Neural cell (in vitro differentiated cells): ENCODE data around the gene CMTM6. TPM values are rescaled to one million over a fixed set of nuclear protein-coding genes. Genes with fewer than 3 reads are reported as not detected.
"Not testable (repeated sequence)": the region's sequence is repeated elsewhere in the genome, so short reads cannot be mapped to it uniquely, and the experiment has no call there.

Experiments
- H2AFZ ChIP-seq: fragments of 200-600, 300-800 bp; sonication (generic), shearing (Covaris generic); 2 replicates; pipeline ENCODE4 v1.6.0; 2014; ENCODE audit warnings: low read depth, mild to moderate bottlenecking, antibody characterized with exemption, low read length, moderate library complexity
- H3F3A ChIP-seq: fragments of 200-600 bp; shearing (Covaris generic); 2 replicates; pipeline ENCODE4 v1.6.1; 2016; ENCODE audit warnings: mild to moderate bottlenecking, moderate library complexity, mixed read lengths, antibody characterized with exemption, low read length; ENCODE audit not compliant: insufficient read depth, poor library complexity, severe bottlenecking
- H3K27ac ChIP-seq: fragments of 200-600, 300-800 bp; sonication (generic), shearing (Covaris generic); 2 replicates; pipeline ENCODE4 v1.5.1; 2014; ENCODE audit warnings: mild to moderate bottlenecking, low read length, moderate library complexity
- H3K27me3 ChIP-seq: fragments of 300-800, 200-600 bp; sonication (generic), shearing (Covaris generic); 2 replicates; pipeline ENCODE4 v1.6.0; 2014; ENCODE audit warnings: mild to moderate bottlenecking, low read depth, low read length, moderate library complexity; ENCODE audit not compliant: insufficient read depth
- H3K36me3 ChIP-seq: fragments of 300-800, 200-600 bp; sonication (generic), shearing (Covaris generic); 2 replicates; pipeline ENCODE4 v1.5.1; 2014; ENCODE audit warnings: mild to moderate bottlenecking, antibody characterized with exemption, low read length, moderate library complexity; ENCODE audit not compliant: insufficient read depth
- H3K4me2 ChIP-seq: fragments of 300-800, 200-600 bp; sonication (generic), shearing (Covaris generic); 2 replicates; pipeline ENCODE4 v1.6.0; 2014; ENCODE audit warnings: mild to moderate bottlenecking, low read length
- H3K4me3 ChIP-seq: fragments of 300-800, 200-600 bp; sonication (generic), shearing (Covaris generic); 2 replicates; pipeline ENCODE4 v1.5.1; 2014; ENCODE audit warnings: mild to moderate bottlenecking, low read length, moderate library complexity
- H3K79me2 ChIP-seq: fragments of 200-600 bp; shearing (Covaris generic); replicated peaks from 2 replicates; pipeline ENCODE4 v1.6.0; 2014; ENCODE audit warnings: mild to moderate bottlenecking, low read length, moderate library complexity; ENCODE audit not compliant: insufficient read depth
- H3K9ac ChIP-seq: fragments of 300-800, 200-600 bp; sonication (generic), shearing (Covaris generic); 2 replicates; pipeline ENCODE4 v1.6.1; 2016; ENCODE audit warnings: mild to moderate bottlenecking, low read length, mixed read lengths
- H3K9me2 ChIP-seq: fragments of 200-600 bp; shearing (Covaris generic); 2 replicates; pipeline ENCODE4 v1.6.1; 2016; ENCODE audit warnings: mild to moderate bottlenecking, low read length, mixed read lengths; ENCODE audit not compliant: insufficient read depth
- H3K9me3 ChIP-seq: fragments of 200-600, 300-800 bp; sonication (generic), shearing (Covaris generic); 2 replicates; pipeline ENCODE4 v1.6.1; 2016; ENCODE audit warnings: mild to moderate bottlenecking, mixed run types, low read length, moderate library complexity, mixed read lengths
- H4K20me1 ChIP-seq: fragments of 200-600 bp; shearing (Covaris generic); 2 replicates; pipeline ENCODE4 v1.6.1; 2016; ENCODE audit warnings: mild to moderate bottlenecking, mixed run types; ENCODE audit not compliant: insufficient read depth
- EP300 ChIP-seq: fragments of 450-650 bp; conservative IDR thresholded peaks from 2 replicates; pipeline ENCODE4 v1.6.1; 2014; ENCODE audit warnings: antibody characterized with exemption, mild to moderate bottlenecking, moderate library complexity; ENCODE audit not compliant: poor library complexity, severe bottlenecking
- EZH2 ChIP-seq: fragments of 200-600, 300-800 bp; shearing (Covaris generic), sonication (generic); IDR thresholded peaks from 2 replicates; pipeline ENCODE4 v1.6.1; 2014; ENCODE audit warnings: antibody characterized with exemption, low read length, borderline replicate concordance, mild to moderate bottlenecking; ENCODE audit not compliant: insufficient read depth, poor library complexity, severe bottlenecking
- MXI1 ChIP-seq: fragments of 450-650 bp; conservative IDR thresholded peaks from 2 replicates; pipeline ENCODE4 v1.6.1; 2014; ENCODE audit warnings: antibody characterized with exemption, mild to moderate bottlenecking; ENCODE audit not compliant: poor library complexity, severe bottlenecking
- POLR2AphosphoS5 ChIP-seq: IDR thresholded peaks from 2 replicates; pipeline ENCODE4 v1.6.1; 2012
- RAD21 ChIP-seq: fragments of 450-650 bp; conservative IDR thresholded peaks from 2 replicates; pipeline ENCODE4 v1.6.1; 2014; ENCODE audit warnings: antibody characterized with exemption, mild to moderate bottlenecking, moderate library complexity
- SMC3 ChIP-seq: fragments of 450-650 bp; conservative IDR thresholded peaks from 2 replicates; pipeline ENCODE4 v1.6.1; 2014; ENCODE audit warnings: antibody characterized with exemption, mild to moderate bottlenecking, moderate library complexity; ENCODE audit not compliant: poor library complexity
- TAF1 ChIP-seq: IDR thresholded peaks from 2 replicates; pipeline ENCODE4 v1.6.1; 2012; ENCODE audit warnings: low read depth
- polyA plus RNA-seq: library from polyadenylated mRNA; depleted of rRNA; stranded (reverse); fragments of >200 nt; gene quantifications from 2 replicates; pipeline ENCODE4 v1.2.3, GENCODE V29; 2014
- TF ChIP-seq, protein P1 (sequence below): fragments of 450-650 bp; IDR thresholded peaks from 2 replicates; pipeline ENCODE4 v1.5.1; 2014; ENCODE audit warnings: antibody characterized with exemption, mild to moderate bottlenecking, moderate library complexity; ENCODE audit not compliant: poor library complexity, severe bottlenecking
- TF ChIP-seq, protein P2 (sequence below): IDR thresholded peaks from 2 replicates; pipeline ENCODE4 v1.6.1; 2012; ENCODE audit warnings: borderline replicate concordance

CMTM6 gene
- polyA plus RNA-seq, 1 donor from 2014 or later = 12.8 TPM

DNA sequence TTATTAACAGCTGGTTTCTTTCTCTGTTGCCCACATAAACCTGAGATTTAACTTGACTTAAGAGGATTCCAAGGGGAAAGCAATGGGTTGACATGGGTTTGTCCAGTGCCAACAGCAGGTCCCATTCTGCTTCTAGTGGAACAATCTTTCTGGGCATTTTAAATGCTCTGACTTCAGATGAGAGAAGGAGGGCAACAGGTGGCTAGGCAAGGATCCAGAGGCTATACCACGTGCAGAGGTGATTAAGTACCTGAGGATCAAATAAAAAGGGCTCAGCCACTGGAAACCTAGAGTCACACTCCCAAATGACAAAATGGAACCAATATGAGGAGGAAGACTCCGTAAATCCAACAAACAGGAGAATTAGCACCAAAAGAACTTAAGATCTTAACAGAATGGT is 28.5 kb downstream of the CMTM6 start:
- Histone ChIP-seq H3K79me2 (no peaks in the 10 kb centered on the region), H3K27me3 (no peaks in the 10 kb centered on the region), H3K4me2 (no peak overlapping the region), H3K9me3 (no peaks in the 10 kb centered on the region), H3K36me3 (no peaks in the 10 kb centered on the region), H3F3A (no peaks in the 10 kb centered on the region), H3K9me2 (no peaks in the 10 kb centered on the region), H2AFZ (no peak overlapping the region), H3K27ac (no peak overlapping the region), H3K4me3 (no peak overlapping the region), H3K9ac (no peak overlapping the region), H4K20me1 (no peaks in the 10 kb centered on the region)
- TF ChIP-seq EZH2 (no peak), TAF1 (no peak), RAD21 (no peak)

DNA sequence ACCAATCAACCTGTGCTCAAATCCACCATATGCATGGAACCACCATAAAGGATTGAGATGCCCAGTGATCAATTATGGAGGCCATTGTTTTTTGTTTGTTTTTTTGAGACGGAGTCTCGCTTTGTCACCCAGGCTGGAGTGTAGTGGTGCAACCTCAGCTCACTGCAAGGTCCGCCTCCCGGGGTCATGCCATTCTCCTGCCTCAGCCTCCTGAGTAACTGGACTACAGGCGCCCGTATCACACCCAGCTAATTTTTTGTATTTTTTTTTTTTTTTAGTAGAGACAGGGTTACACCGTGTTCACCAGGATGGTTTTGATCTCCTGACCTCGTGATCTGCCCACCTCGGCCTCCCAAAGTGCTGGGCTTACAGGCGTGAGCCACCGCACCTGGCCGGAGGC is 30.5 kb downstream of the CMTM6 start:
- H3K9me3 ChIP-seq, H3K9ac ChIP-seq, H3K36me3 ChIP-seq, H3K27ac ChIP-seq, H3F3A ChIP-seq, H2AFZ ChIP-seq, H3K4me3 ChIP-seq, H3K79me2 ChIP-seq, H3K4me2 ChIP-seq, H4K20me1 ChIP-seq, H3K27me3 ChIP-seq, H3K9me2 ChIP-seq: not testable (repeated sequence)

DNA sequence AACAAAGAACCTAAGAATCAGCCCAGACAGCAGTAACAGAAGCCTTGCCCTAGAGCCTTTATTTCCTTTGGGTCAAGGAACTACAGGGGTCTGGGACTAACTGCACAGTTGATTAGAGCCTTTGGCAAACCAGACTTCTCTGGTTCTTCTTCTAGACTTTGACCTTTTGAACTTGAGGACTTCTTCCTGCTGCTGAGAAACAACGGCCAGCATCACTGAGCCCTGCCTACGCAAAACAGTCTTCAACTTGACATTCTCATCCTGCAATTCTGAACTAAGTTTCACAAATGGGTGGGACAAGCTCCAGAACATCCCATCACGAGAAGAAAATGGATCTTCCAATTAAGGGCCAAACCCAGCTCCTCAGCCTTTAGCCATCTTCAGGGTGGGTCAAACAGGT is 31.4 kb downstream of the CMTM6 start:
- TF ChIP-seq MXI1 (no peak), EZH2 (no peak), SMC3 (no peak), EP300 (no peak), RAD21 (no peak), POLR2AphosphoS5 (no peak), TAF1 (no peak)
- TF ChIP-seq, protein P1, sequence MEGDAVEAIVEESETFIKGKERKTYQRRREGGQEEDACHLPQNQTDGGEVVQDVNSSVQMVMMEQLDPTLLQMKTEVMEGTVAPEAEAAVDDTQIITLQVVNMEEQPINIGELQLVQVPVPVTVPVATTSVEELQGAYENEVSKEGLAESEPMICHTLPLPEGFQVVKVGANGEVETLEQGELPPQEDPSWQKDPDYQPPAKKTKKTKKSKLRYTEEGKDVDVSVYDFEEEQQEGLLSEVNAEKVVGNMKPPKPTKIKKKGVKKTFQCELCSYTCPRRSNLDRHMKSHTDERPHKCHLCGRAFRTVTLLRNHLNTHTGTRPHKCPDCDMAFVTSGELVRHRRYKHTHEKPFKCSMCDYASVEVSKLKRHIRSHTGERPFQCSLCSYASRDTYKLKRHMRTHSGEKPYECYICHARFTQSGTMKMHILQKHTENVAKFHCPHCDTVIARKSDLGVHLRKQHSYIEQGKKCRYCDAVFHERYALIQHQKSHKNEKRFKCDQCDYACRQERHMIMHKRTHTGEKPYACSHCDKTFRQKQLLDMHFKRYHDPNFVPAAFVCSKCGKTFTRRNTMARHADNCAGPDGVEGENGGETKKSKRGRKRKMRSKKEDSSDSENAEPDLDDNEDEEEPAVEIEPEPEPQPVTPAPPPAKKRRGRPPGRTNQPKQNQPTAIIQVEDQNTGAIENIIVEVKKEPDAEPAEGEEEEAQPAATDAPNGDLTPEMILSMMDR = no peak
- TF ChIP-seq, protein P2, sequence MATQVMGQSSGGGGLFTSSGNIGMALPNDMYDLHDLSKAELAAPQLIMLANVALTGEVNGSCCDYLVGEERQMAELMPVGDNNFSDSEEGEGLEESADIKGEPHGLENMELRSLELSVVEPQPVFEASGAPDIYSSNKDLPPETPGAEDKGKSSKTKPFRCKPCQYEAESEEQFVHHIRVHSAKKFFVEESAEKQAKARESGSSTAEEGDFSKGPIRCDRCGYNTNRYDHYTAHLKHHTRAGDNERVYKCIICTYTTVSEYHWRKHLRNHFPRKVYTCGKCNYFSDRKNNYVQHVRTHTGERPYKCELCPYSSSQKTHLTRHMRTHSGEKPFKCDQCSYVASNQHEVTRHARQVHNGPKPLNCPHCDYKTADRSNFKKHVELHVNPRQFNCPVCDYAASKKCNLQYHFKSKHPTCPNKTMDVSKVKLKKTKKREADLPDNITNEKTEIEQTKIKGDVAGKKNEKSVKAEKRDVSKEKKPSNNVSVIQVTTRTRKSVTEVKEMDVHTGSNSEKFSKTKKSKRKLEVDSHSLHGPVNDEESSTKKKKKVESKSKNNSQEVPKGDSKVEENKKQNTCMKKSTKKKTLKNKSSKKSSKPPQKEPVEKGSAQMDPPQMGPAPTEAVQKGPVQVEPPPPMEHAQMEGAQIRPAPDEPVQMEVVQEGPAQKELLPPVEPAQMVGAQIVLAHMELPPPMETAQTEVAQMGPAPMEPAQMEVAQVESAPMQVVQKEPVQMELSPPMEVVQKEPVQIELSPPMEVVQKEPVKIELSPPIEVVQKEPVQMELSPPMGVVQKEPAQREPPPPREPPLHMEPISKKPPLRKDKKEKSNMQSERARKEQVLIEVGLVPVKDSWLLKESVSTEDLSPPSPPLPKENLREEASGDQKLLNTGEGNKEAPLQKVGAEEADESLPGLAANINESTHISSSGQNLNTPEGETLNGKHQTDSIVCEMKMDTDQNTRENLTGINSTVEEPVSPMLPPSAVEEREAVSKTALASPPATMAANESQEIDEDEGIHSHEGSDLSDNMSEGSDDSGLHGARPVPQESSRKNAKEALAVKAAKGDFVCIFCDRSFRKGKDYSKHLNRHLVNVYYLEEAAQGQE = no peak
- H3K27me3 ChIP-seq = no peaks in the 10 kb centered on the region
- no peaks in the 10 kb centered on the region for H3K9me3 ChIP-seq
- no peaks in the 10 kb centered on the region for H3K79me2 ChIP-seq
- H3F3A ChIP-seq = no peaks in the 10 kb centered on the region
- no peaks in the 10 kb centered on the region for H3K9me2 ChIP-seq
- H3K27ac ChIP-seq = no peak overlapping the region
- H3K4me2 ChIP-seq = no peak overlapping the region
- H2AFZ ChIP-seq = no peak overlapping the region
- H4K20me1 ChIP-seq = no peaks in the 10 kb centered on the region
- H3K9ac ChIP-seq = no peak overlapping the region
- H3K36me3 ChIP-seq = no peaks in the 10 kb centered on the region
- H3K4me3 ChIP-seq = no peak overlapping the region
